Tibial artery (tissue), 4 donors: ENCODE data around the gene NR4A3.

ENCODE experiments used
- DNase-seq, 2 donors: peaks; one replicate each; pipeline ENCODE4 v3.0.0-alpha.2; 2019
- H3K27ac ChIP-seq, 2 donors: fragments of 200-600 bp; sonication (generic) in 1 of 2; 1 replicate in 1 of 2; 2 replicates in 1 of 2; pipeline ENCODE4 v1.5.1; 2018 to 2019; ENCODE audit warnings: mild to moderate bottlenecking in 1 of 2
- H3K27me3 ChIP-seq, 2 donors: fragments of 200-600 bp; sonication (generic) in 1 of 2; one replicate each; pipeline versions ENCODE4 v1.5.1 to v1.6.0; 2016 to 2019
- H3K36me3 ChIP-seq, 3 donors: fragments of 200-600 bp; sonication (generic) in 2 of 3; one replicate each; pipeline ENCODE4 v1.5.1; 2016 to 2019; ENCODE audit warnings: mild to moderate bottlenecking in 2 of 3
- H3K4me1 ChIP-seq, 4 donors: fragments of 200-600 bp; sonication (generic) in 2 of 4; 1 replicate in 3 of 4; 2 replicates in 1 of 4; pipeline ENCODE4 v1.5.1; 2016 to 2019
- H3K4me3 ChIP-seq, 2 donors: fragments of 200-600 bp; sonication (generic) in 1 of 2; 1 replicate in 1 of 2; 2 replicates in 1 of 2; pipeline ENCODE4 v1.5.1; 2018 to 2019; ENCODE audit warnings: mild to moderate bottlenecking in 2 of 2
- H3K9me3 ChIP-seq, 3 donors: fragments of 200-600 bp; sonication (generic) in 1 of 3; one replicate each; pipeline ENCODE4 v1.5.1; 2016 to 2019
- intact Hi-C: fragments of 100-400 bp; cut with DNase I; formaldehyde crosslinking; loops from one replicate; pipeline ENCODE4 v1.15.0; 2023; ENCODE audit warnings: low total_unique reads
- TF ChIP-seq, protein P1 (sequence below), 2 experiments: fragments of 200-600 bp in 1 of 2; fragments of 450-650 bp in 1 of 2; IDR thresholded peaks; one replicate each; pipeline ENCODE4 v1.5.1; 2017 to 2019; ENCODE audit warnings: antibody characterized with exemption in 2 of 2, mild to moderate bottlenecking in 1 of 2, moderate library complexity in 1 of 2

Gene NR4A3

DNA sequence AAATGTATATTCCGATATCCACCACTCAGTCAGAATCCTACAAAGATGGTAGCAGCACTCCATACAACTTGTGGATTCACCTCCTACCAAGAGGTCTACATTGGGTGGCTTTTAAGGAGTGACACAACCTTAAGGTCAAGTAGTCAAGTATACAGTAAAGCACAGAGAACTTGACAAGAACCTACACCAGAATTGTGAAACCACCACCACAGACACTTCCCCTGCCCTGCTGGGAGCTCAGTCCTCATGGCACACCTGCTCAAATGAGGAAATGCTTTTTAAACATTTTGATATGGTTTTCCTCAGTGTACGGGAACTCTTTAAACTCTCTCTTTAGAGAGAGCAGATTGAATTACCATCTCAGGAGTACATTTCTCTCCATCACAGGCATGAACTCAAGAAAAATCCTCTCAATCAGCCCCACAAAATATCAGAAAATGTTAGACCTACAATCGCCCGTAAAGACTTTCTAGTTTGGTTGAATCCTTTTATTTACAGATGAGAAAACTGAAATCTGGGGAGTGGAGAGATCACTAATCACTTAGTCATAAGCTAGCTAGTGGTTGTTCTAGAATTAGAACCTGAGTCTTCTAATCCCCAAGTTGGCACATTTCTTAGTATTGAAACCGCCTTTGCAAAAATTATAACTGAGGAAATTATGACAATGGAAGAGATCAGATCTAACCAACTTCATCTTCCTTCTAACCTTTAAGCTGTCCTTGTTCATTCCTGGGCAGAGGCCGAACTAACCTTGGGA is 38.5 kb upstream of the NR4A3 start:
- intact Hi-C loops = no loop called here
- DNase-seq = no peak
- no peaks in the 10 kb centered on the region for H3K27me3 ChIP-seq
- H3K4me1 ChIP-seq = no peaks in the 10 kb centered on the region
- no peak overlapping the region for H3K27ac ChIP-seq
- no peaks in the 10 kb centered on the region for H3K9me3 ChIP-seq
- H3K36me3 ChIP-seq = no peaks in the 10 kb centered on the region
- TF ChIP-seq, protein P1, sequence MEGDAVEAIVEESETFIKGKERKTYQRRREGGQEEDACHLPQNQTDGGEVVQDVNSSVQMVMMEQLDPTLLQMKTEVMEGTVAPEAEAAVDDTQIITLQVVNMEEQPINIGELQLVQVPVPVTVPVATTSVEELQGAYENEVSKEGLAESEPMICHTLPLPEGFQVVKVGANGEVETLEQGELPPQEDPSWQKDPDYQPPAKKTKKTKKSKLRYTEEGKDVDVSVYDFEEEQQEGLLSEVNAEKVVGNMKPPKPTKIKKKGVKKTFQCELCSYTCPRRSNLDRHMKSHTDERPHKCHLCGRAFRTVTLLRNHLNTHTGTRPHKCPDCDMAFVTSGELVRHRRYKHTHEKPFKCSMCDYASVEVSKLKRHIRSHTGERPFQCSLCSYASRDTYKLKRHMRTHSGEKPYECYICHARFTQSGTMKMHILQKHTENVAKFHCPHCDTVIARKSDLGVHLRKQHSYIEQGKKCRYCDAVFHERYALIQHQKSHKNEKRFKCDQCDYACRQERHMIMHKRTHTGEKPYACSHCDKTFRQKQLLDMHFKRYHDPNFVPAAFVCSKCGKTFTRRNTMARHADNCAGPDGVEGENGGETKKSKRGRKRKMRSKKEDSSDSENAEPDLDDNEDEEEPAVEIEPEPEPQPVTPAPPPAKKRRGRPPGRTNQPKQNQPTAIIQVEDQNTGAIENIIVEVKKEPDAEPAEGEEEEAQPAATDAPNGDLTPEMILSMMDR (IDR thresholded peaks at IDR 0.05) = no peak
- no peak overlapping the region for H3K4me3 ChIP-seq

DNA sequence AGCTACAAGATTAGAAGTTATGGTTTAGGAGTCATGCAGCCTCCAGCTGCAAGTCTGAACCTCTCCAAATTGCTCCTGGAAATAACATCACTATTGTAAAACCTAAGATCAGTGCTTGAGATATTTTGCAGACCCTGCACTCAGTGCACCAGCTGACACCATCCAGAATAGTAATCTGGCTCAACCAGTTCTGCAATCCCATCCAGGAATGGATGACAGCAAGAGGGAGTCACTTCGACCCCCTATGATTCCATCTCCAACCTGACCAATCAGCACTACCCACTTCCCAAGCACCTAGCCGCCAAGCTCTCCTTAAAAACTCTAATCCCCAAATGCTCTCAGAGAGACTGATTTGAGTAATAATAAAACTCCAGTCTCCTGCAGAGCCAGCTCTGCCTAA is 37.9 kb upstream of the NR4A3 start:
- intact Hi-C loops = no loop called here
- no peaks in the 10 kb centered on the region for H3K9me3 ChIP-seq
- no peaks in the 10 kb centered on the region for H3K4me1 ChIP-seq
- no peaks in the 10 kb centered on the region for H3K27me3 ChIP-seq
- no peak for DNase-seq
- H3K4me3 ChIP-seq = no peak overlapping the region
- no peaks in the 10 kb centered on the region for H3K36me3 ChIP-seq
- no peak overlapping the region for H3K27ac ChIP-seq
- TF ChIP-seq, protein P1 (IDR thresholded peaks at IDR 0.05) = no peak

DNA sequence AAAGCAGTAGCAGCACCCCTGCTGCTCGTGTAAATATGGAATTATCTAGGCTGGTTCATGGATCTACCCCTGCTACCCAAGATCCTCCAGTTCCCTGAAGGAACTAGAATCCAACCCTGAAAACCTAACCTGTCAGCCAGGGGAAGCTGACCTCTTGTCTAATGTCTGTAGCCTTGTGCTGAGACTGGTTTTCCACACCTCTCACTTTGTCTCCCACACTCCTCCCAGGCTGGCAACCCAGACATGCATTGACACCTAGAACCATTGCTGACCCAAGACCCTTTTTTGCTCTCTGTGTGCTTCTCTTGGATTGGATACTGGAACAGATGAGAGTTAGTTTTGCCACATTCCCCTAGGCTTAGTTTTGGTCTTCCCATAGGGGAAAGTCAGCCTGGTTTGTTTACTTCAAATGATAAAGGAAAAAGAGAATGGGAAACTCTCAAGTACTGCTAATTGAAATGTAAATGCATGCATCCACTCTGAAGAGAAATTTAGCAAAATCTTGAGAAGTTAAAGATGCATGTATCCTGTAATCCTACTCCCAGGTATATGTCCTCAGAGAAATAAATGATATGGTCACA is 36.6 kb upstream of the NR4A3 start:
- Histone ChIP-seq H3K27me3 (no peaks in the 10 kb centered on the region), H3K36me3 (no peaks in the 10 kb centered on the region), H3K9me3 (no peaks in the 10 kb centered on the region), H3K27ac (no peak overlapping the region), H3K4me1 (no peaks in the 10 kb centered on the region), H3K4me3 (no peak overlapping the region)
- intact Hi-C loops = no loop called here
- DNase-seq = no peak
- TF ChIP-seq, protein P1 (IDR thresholded peaks at IDR 0.05) = no peak

DNA sequence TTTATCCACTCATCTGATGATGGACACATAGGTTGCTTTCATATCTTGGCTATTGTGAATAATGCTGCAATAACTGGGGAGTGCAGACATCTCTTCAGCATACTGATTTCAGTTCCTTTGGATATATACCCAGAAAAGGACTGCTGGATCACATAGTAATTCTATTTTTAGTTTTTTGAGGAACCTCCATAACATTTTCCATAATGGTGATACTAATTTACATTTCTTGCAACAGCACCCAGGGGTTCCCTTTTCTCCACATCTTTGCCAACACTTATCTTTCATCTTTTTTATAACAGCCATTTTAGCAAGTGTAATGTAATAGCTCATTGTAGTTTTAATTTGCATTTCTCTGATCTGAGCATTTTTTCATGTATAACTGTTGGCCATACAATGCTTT is 34.1 kb upstream of the NR4A3 start:
- no peaks in the 10 kb centered on the region for H3K27me3 ChIP-seq
- no peak overlapping the region for H3K27ac ChIP-seq
- no peaks in the 10 kb centered on the region for H3K9me3 ChIP-seq
- intact Hi-C loops = no loop called here
- no peaks in the 10 kb centered on the region for H3K36me3 ChIP-seq
- H3K4me1 ChIP-seq = no peaks in the 10 kb centered on the region
- no peak overlapping the region for H3K4me3 ChIP-seq
- DNase-seq = no peak
- TF ChIP-seq, protein P1 (IDR thresholded peaks at IDR 0.05) = no peak

DNA sequence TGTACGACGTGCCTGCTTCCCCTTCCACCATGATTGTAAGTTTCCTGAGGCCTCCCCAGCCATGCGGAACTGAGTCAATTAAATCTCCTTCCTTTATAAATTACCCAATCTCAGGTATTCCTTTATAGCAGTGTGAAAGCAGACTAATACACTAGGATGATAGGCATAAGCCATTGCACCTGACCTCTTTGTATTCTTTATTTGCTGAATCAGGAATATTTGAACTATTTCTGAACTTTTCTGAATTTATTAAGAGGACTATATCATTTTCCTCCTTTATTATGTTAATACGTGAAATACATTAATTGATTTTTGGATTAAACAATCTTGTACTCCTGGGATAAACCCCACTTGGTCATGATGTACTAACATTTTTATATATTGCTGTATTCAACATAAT is 28.2 kb upstream of the NR4A3 start:
- Histone ChIP-seq H3K9me3 (no peaks in the 10 kb centered on the region), H3K36me3 (no peaks in the 10 kb centered on the region), H3K27me3 (no peaks in the 10 kb centered on the region), H3K4me1 (no peaks in the 10 kb centered on the region), H3K4me3 (no peak overlapping the region), H3K27ac (no peak overlapping the region)
- DNase-seq = no peak
- TF ChIP-seq, protein P1 (IDR thresholded peaks at IDR 0.05) = no peak
- intact Hi-C loops = no loop called here
